Glomerular visceral epithelial cell (primary cell): ENCODE results near the gene GNAI1.
A peak's percentile ranks its signal among the peaks of the same experiment; 100 is the strongest.

Source experiments
- DNase-seq: peaks from one replicate; pipeline ENCODE4 v3.0.0-alpha.2; 2016; ENCODE audit errors: extremely low spot score

GNAI1 gene

DNA sequence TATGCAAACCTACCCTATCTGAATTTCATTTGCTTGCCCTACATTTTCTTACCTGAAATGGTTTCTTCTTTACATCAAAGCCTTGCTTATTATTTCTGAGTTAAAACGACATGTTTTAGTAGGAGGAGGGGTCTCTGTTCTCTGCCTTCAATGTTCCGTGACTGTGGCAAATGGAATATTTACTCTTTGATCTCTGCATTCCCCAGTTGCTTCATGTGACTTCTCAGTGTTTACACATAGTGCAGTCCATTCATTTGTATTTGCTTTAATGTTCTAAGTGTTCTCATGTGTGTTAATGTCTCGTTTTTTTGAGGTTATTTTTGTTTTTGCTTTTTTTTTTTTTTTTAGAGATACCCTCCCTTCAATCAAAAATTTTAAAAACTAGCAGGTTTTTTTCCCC, 75.8 kb downstream of the GNAI1 start:
- no peak for DNase-seq

GRCh38 chr7:80213814-80214213, 79.2 kb downstream of the GNAI1 start:
- DNase-seq = no peak

DNA sequence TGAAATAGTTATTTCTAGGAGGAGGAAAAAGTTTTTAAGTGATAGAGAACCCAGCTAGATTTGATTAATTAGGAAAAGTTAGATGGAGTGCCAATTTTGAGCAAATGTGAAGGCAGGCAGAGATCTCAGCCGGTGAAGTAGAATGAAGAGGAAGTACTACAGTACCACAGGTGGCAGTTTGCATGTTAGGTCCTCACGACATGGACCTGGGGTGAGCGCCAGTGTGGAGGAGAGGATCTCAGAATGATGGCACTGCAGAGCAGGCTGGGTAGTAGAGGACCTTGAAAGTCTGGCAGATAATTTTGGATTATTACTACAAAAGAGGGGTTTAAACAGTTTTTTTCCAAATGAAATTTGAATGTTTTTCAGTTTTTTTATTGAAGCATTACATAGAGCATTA, 81.1 kb downstream of the GNAI1 start:
- no peak for DNase-seq

- no peak for DNase-seq
These were observed 82.6 kb downstream of the GNAI1 start for GRCh38 chr7:80216996-80217842.

- DNase-seq = peak; percentile 68
These were observed 84.1 kb downstream of the GNAI1 start for GRCh38 chr7:80218723-80219122.

- no peak for DNase-seq
These were observed 85.5 kb downstream of the GNAI1 start for GRCh38 chr7:80220022-80220634.

- DNase-seq = no peak
These were observed 89.8 kb downstream of the GNAI1 start for GRCh38 chr7:80224415-80224814.

DNA sequence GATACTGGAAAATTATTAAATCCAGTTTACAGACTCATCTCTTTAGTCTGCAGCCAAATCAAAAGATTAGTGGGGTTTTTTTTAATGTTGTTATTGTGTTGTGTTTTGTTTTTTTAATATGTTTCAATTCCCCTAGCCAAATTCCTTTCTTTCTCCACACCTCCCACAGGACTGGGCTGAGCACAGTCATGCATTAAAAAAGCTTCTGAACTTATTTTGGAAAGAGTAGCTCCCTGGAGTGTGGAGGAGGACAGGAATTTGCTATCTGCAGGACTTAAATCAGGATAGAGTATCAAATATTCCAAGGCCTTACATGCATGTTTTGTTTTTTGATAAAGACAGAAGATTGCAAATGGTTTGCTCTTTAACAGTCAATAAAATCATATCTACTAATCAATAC, 90.7 kb downstream of the GNAI1 start:
- DNase-seq = no peak

- DNase-seq = no peak
These were observed 92.0 kb downstream of the GNAI1 start for GRCh38 chr7:80226629-80227028.

DNA sequence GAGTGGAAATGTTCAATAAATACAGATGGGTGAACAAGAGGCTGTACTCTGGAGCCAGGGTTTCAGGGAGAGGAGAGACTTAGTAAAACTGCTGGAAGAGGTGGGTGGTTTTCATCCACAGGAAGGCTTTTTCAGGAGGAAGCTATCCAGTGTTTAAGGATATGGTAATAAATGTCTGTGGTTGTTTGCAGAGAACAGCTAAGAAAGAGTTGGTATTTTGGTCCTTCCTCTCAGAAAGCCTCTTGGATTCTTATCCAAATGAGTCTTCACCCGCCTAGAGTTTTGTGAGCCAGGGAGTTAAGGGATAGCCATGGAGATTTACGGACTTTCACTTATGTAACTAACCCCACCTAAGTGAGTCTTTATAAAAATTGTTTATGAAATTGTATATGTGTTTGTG, 95.7 kb downstream of the GNAI1 start:
- no peak for DNase-seq

DNA sequence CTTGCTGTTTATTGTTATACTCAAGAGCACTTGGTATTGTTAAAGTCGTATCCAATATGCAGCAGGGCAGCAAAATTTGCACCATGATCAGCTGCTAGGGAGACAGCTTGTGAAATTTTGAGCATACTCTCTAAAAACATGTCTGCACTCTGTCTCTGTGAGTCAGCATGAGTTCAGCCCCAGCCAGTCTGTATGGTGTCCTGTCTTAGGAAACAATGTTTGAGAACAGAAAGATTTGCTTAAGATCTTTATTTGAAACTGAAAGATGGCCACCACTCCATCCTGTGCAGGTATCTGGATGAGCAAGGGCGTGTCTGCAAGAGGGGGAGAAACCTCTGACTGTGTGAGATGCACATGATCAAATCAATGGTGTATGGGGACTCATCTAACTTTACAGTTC, 97.1 kb downstream of the GNAI1 start:
- DNase-seq = no peak

DNA sequence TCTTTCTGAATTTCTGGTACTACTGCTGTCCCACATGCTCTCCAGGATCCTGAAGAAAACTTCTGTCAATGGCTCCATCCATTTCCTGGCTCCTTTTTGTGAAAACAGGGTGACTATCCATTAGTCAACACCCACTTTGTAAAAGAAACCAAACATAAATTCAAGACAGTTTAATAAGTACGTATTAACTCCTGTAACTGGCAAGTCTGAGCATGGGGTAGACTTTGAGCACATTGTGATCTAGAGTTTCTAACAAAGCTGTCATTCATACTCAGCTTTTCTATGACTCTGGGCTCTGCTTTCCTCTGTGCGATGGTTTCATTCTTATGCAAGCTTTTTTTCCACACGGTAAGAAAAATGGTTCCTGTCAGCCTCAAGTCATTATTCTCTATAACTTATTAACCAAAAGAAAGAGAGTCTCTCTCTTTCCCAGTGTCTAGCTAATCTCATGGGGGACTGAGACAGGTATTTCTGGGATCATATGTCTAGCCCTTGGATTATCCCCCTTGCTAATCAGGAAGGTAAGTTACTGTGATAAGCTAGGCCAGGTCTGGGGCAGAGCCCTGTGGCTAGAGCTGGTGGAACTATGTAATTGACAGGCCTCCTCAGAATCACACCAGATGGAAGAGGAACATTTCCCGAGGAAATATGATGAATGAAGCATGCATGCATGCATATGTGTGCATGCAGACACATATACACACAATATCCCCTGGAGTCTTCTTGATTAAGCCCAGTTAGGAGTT, 98.5 kb downstream of the GNAI1 start:
- DNase-seq = peak; percentile 9

DNA sequence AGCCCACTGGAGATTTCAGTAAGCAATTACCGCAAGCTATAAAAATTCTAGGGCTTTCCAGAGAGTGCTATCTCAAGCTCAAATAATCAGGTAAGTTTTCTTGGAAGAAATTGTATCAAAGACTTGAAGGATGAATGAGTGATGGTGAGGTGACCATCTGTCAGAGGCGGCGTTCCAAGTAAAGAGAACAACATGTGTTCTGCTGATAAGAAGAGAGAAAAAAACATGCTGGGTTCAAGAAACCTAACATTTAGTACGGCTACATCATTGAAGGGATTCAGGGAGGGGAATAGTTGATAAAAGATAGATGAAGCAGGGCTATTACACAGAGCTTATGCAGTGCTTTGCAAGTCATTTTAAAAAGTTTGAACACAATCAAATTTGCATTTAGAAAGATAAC, 100.7 kb downstream of the GNAI1 start:
- DNase-seq = no peak

GRCh38 chr7:80236681-80237080, 102.0 kb downstream of the GNAI1 start:
- DNase-seq = no peak

DNA sequence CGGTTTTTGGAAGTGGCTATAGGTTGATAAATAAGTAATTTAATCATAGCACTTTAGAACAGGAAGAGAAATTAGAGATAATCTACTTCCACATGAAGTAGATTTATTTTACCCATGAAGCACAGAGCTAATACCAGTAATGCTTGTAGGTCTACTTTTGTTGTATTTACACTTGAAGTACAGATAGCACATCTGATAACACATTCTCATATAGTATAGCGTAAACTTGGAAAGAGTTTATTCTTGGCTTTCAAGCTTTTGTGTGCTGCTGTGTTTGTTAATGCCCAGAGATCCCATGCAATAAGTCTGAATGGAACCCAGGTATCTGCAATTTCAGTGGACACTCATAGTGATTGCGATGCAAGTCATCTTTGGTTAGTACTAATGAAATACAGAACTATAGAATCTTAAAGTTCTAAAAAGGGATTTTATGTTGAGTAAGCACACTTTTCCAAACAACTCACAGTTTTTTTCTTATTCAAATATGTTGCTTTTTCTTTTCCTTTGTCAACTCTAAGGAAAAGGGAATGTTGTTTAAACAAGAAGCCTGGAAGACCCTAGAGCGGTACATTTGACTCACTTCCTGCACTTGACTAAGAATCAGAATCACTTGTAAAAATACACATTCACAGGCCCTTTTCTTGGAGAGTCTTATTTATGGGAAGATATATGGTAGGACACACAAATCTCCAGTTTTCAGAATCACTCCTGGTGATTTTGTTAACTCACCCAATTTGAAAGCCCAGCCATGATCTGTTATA, 105.8 kb downstream of the GNAI1 start:
- no peak for DNase-seq

DNA sequence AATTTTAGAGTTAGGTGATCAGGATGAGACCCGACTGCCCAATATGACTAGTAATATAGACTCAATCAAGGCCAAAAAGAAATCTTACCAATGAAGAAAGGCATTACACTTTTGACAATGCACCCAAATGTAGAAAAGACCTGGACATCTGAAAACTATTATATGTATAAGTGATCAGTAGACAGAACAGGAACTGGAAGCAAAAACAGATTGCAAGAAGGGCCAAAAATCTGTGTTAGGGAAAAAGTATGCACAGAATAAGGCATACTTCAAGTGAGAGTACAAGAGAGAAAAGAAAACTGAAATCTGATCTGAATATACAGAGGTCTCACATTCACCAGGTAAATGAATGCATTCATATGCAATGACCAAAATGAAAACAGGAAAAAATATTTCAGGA, 107.0 kb downstream of the GNAI1 start:
- DNase-seq = no peak

- no peak for DNase-seq
These were observed 108.8 kb downstream of the GNAI1 start for GRCh38 chr7:80243425-80243824.

DNA sequence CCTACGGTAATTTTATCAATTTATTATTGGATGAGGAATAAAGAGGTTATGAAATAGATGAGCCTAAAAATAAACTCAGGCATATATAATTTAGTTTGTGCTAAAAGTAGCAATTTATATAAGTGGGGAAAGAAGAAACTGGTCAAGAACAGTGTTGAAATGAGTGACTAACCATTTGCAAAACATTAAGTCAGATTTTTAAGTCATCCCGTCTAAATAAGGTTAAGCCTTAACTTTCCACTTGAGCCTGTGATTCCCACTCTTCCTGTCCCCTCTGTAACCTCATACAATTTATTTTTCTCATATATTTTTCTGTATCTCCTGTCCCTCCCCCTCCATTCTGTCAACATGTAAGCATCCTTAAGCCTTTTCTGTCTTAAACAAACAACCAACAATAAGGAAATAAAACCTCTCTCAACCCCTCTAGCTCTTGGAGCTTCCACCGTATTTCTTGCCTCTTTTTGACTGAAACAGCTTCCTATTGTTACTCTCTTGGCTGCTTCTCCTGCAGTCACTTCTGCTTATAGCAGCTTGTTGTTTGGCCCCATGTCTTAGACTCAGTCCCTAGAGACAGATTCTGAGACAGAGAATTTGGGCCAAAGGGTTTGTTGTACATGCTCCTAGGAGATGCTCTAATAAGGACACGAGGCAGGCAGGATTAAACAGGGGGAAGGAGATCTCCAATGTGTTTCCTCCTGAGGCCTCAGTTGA, 109.7 kb downstream of the GNAI1 start:
- no peak for DNase-seq

DNA sequence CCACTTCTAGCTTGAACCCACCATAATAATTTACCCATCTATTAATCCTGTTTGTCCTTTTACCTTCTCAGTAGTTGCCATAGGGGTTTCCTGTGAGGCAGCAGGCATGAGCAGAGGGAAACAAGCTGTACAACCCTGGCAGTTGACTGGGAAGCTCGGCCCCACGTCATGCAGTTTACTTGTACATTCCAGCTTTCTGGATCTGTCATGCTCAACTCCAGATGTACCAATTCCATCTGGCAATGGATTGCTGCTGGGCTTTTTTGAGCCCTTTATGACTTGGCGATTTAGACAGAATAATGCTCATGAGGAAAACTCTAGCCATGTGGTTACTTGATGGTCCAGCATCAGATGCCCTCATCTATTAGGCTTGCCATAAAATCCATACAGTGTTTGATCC, 112.5 kb downstream of the GNAI1 start:
- DNase-seq = no peak

DNA sequence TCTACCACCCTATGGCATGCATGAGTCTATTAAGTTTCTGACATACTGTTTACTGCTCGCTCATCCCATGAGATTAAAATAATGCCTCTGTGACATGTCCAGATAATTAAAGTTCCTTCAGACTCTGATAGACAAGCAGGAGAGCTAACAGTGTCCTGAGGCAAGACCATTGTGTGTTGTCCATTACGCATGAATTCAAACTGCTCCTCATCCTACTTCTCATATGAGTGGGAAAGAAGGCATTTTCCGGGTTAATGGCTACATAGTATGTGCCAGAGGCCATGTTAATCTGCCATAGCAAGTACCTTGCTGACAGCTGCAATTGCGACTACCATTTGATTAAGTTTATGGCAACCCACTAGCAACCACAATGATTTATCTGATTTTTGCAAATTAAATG, 113.3 kb downstream of the GNAI1 start:
- DNase-seq = no peak

DNA sequence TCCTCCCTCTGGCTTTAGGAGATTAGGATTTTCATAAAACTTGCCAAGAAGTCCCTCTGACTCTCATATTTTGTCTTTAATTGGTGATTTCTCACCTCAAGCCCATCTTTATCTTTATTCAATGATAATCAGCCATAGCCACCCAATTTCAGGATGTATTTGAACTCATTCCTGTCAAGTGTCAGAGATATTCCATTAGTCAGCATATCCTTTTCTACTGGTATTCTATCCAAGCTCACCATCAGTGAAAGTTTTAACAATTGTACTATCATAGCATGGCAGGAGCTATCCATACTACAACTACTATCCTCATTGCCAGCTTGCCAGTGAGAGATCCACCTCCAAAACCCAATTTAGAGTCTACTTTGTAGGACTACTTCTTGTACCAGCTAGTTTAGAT, 114.6 kb downstream of the GNAI1 start:
- DNase-seq = no peak
